Measurements from ENCODE around the gene GAS7. TPM values are rescaled to one million over a fixed set of nuclear protein-coding genes. Genes with fewer than 3 reads are reported as not detected.

The GAS7 gene
- total RNA-seq, 2 experiments from 2014 or later, result 1.6 to 2.1 TPM

DNA sequence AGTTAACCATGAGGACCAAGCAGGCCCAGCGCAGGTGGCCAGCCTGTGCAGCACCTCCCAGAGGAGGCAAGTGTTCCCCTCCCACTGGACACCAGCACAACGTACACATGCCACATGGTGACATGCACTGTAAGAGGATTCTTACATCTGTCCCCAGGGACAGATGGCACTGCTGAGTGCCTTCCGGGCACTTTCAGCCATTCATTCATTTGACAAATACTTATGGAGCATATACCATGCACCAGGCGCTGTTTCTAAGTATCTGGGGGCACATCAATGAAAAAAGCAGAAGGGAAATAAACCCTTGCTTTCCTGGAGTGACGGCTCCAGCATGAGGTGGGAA lies 79.6 kb downstream of the GAS7 start:
- no peak overlapping the region for H3K4me3 Mint-ChIP-seq
- H3K27me3 Mint-ChIP-seq, result no peaks in the 10 kb centered on the region
- DNase-seq (no peak), ATAC-seq (no peak)
- ChIA-PET POLR2A (no interaction called here), CTCF (interaction anchor here (1.0 to 1.2 kb wide), 2 partner anchors 11 to 106 kb away, joined by 3 read pairs; no protein-coding TSS in a partner anchor)
- no peaks in the 10 kb centered on the region for H3K9me3 Mint-ChIP-seq
- peak overlapping the region; percentile 75 for H3K27ac Mint-ChIP-seq
- TF ChIP-seq, protein P1, sequence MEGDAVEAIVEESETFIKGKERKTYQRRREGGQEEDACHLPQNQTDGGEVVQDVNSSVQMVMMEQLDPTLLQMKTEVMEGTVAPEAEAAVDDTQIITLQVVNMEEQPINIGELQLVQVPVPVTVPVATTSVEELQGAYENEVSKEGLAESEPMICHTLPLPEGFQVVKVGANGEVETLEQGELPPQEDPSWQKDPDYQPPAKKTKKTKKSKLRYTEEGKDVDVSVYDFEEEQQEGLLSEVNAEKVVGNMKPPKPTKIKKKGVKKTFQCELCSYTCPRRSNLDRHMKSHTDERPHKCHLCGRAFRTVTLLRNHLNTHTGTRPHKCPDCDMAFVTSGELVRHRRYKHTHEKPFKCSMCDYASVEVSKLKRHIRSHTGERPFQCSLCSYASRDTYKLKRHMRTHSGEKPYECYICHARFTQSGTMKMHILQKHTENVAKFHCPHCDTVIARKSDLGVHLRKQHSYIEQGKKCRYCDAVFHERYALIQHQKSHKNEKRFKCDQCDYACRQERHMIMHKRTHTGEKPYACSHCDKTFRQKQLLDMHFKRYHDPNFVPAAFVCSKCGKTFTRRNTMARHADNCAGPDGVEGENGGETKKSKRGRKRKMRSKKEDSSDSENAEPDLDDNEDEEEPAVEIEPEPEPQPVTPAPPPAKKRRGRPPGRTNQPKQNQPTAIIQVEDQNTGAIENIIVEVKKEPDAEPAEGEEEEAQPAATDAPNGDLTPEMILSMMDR (IDR thresholded peaks at IDR 0.05), result no peak
- intact Hi-C loops (cut with micrococcal nuclease), result no loop called here
- H3K36me3 Mint-ChIP-seq (ENCODE audit: low read depth), result no peaks in the 10 kb centered on the region
- H3K4me1 Mint-ChIP-seq (ENCODE audit: low read depth), result peaks cover 73% of the 10 kb centered on the region

DNA sequence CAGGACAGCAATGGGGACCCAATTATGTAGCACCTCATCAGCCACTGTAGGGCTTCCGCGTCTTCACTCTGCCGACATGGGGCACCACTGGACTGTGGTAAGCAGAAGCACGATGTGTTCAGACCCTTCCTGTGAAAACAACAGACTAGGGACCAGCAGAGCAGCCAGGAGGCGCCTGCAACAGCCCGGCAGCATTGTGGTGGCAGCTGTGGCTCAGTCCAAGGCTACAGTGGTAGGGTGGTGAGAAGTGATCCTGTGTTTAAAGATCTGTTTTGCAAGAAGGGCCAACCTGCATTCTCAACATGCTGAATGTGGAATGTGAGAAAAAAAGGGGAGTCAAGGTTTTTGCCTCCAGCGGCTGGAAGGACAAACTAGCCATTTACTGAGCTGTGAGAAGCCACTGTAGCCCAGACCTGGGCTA lies 80.8 kb downstream of the GAS7 start:
- DNase-seq, result peak; percentile 14
- H3K27ac Mint-ChIP-seq, result no peak overlapping the region
- no peak for ATAC-seq

DNA sequence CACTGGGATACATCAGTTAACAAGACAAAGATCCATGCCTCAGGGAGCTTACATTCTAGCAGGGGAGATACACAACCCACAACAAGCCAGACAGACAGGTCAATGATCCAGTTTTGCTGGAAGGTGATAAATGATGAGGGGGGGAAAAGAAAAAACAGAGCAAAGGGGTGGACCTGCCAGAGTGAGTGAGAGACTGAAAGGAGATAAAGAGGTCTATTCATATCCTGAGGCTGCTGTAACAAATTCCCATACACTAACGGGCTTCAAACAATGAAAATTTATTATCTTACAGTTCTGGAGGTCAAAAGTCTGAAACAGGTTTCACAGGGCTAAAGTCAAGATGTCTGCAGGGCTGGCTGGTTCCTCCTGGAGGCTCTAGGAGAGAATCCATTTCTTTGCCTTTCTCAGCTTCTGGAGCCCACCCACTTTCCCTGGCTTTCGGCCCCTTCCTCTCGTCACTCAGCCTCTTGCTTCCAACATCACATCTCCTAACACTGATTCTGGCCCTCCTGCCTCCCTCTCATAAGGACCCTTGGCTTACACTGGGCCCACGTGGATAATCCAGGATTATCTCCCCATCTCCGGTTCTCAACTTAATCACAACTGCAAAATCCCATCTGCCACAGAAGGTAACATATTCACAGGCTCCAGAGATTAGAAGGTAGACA lies 81.5 kb downstream of the GAS7 start:
- Mint-ChIP-seq H3K4me3 (no peak overlapping the region), H3K27me3 (no peaks in the 10 kb centered on the region), H3K9me3 (no peaks in the 10 kb centered on the region), H3K27ac (no peak overlapping the region), H3K4me1 (ENCODE audit: low read depth) (peaks cover 73% of the 10 kb centered on the region), H3K36me3 (ENCODE audit: low read depth) (no peaks in the 10 kb centered on the region)
- intact Hi-C loops (cut with micrococcal nuclease), result no loop called here
- DNase-seq, result no peak
- ATAC-seq, result no peak
- CTCF ChIA-PET, result no interaction called here
- POLR2A ChIA-PET, result no interaction called here
- TF ChIP-seq, protein P1 (IDR thresholded peaks at IDR 0.05), result no peak

More for the DNA sequence above, 80.8 kb downstream of the GAS7 start:
- Mint-ChIP-seq H3K27me3 (no peaks in the 10 kb centered on the region), H3K9me3 (no peaks in the 10 kb centered on the region), H3K4me3 (no peak overlapping the region), H3K36me3 (ENCODE audit: low read depth) (no peaks in the 10 kb centered on the region), H3K4me1 (ENCODE audit: low read depth) (peaks cover 79% of the 10 kb centered on the region)
- intact Hi-C loops (cut with micrococcal nuclease), result no loop called here
- CTCF ChIA-PET, result interaction anchor here (0.9 kb wide), 1 partner anchor 9 kb away, joined by 5 read pairs; no protein-coding TSS in a partner anchor
- TF ChIP-seq, protein P1 (IDR thresholded peaks at IDR 0.05), result no peak
- POLR2A ChIA-PET, result no interaction called here

DNA sequence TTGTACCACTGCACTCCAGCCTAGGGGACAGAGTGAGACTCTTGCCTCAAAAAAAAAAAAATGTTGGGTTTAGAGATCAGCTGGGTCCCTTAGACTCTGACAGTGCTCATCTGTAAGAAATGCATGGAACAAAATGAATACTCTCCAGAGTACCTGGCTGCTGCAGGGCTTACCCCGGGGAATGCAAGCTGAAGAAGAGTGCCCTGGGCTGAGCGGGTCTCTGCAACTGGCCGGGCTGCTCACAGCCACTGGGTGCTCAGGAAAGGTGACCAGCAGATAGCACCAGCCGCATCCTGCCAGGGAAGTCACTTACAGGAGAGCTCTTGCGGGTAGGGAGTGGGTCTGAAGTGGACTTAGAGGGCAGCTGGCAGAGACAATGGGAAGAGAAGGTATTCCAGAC lies 82.1 kb downstream of the GAS7 start:
- Mint-ChIP-seq H3K4me3 (no peak overlapping the region), H3K4me1 (ENCODE audit: low read depth) (peaks cover 67% of the 10 kb centered on the region), H3K36me3 (ENCODE audit: low read depth) (no peaks in the 10 kb centered on the region), H3K27ac (no peak overlapping the region), H3K27me3 (no peaks in the 10 kb centered on the region), H3K9me3 (no peaks in the 10 kb centered on the region)
- POLR2A ChIA-PET, result interaction anchor here (1.0 kb wide), 1 partner anchor 8 kb away, joined by 3 read pairs; no protein-coding TSS in a partner anchor
- intact Hi-C loops (cut with micrococcal nuclease), result no loop called here
- ATAC-seq, result no peak
- CTCF ChIA-PET, result no interaction called here
- no peak for DNase-seq
- TF ChIP-seq, protein P1 (IDR thresholded peaks at IDR 0.05), result no peak

DNA sequence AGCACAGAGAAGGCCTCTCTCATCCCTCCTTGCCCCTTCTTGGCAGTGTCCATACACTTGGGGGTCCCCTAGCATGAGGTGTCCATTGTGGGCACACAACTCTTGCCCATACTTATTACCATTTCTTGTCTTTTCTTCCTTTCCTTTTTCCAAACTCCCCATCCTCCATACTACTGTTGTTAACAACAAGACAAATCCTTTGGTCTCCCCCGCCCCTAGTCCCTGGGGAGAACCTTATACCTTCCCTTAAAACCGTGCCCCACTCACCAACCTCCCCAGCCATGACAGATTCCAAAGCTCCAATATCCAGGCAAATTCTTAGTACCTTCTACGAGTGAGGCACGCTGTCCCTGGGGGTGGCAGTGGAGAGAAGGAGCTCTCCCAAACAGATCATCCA lies 82.9 kb downstream of the GAS7 start:
- Mint-ChIP-seq H3K36me3 (ENCODE audit: low read depth) (no peaks in the 10 kb centered on the region), H3K9me3 (no peaks in the 10 kb centered on the region), H3K4me3 (peak overlapping the region; percentile 5)

More for the DNA sequence above, 82.9 kb downstream of the GAS7 start:
- Mint-ChIP-seq H3K27me3 (no peaks in the 10 kb centered on the region), H3K4me1 (ENCODE audit: low read depth) (peaks cover 62% of the 10 kb centered on the region), H3K27ac (peak overlapping the region; percentile 55)
- DNase-seq, result no peak
- intact Hi-C loops (cut with micrococcal nuclease), result no loop called here
- CTCF ChIA-PET, result interaction anchor here (1.0 kb wide), 1 partner anchor 111 kb away, joined by 8 read pairs; no protein-coding TSS in a partner anchor
- POLR2A ChIA-PET, result interaction anchor here (1.0 kb wide), 1 partner anchor 8 kb away, joined by 3 read pairs; no protein-coding TSS in a partner anchor
- TF ChIP-seq, protein P1 (IDR thresholded peaks at IDR 0.05), result no peak
- ATAC-seq, result no peak
